ENCODE data around the gene ARNT2.

GRCh38 chr15:80498652-80499051, 94.5 kb downstream of the ARNT2 start:
- TF ChIP-seq CTCF (IDR thresholded peaks at IDR 0.05 in 2 of 3, conservative IDR thresholded peaks at IDR 0.05 in 1 of 3; ENCODE audit: control insufficient read depth in 2 of 3, extremely low read depth in 1 of 3, insufficient read depth in 1 of 3, low read depth in 3 of 3, low read length in 3 of 3) (no peak), POLR2A (IDR thresholded peaks at IDR 0.05; ENCODE audit: low read depth, low read length) (no peak), USF2 (IDR thresholded peaks at IDR 0.05; ENCODE audit: borderline replicate concordance, low read depth, low read length) (no peak), STAT1 (conservative IDR thresholded peaks at IDR 0.05) (no peak), YY1 (IDR thresholded peaks at IDR 0.05; ENCODE audit: low read depth, low read length) (no peak), CEBPZ (IDR thresholded peaks at IDR 0.05; ENCODE audit: low read depth, low read length) (no peak), NRF1 (conservative IDR thresholded peaks at IDR 0.05; ENCODE audit: low read depth, low read length) (no peak), TAF1 (IDR thresholded peaks at IDR 0.05; ENCODE audit: borderline replicate concordance, low read depth, low read length) (no peak), HDAC2 (IDR thresholded peaks at IDR 0.05) (no peak), RFX5 (IDR thresholded peaks at IDR 0.05; ENCODE audit: low read depth, low read length) (no peak), MAX (IDR thresholded peaks at IDR 0.05; ENCODE audit: low read depth, low read length) (no peak), BHLHE40 (IDR thresholded peaks at IDR 0.05; ENCODE audit: borderline replicate concordance in 1 of 2, low read depth in 2 of 2, low read length in 1 of 2) (no peak), POLR2AphosphoS5 (IDR thresholded peaks at IDR 0.05; ENCODE audit: low read length) (no peak)

All from GM12878 (cell line).